SJSA1 (cell line): ENCODE measurements around the gene SPOCK3. TPM values are rescaled to one million over a fixed set of nuclear protein-coding genes. Genes with fewer than 3 reads are reported as not detected.
"Not testable (repeated sequence)": the region's sequence is repeated elsewhere in the genome, so short reads cannot be mapped to it uniquely, and the experiment has no call there.

ENCODE experiments used
- DNase-seq, 2 experiments: peaks; one replicate each; pipeline ENCODE4 v3.0.0-alpha.2; 2015 to 2020; ENCODE audit warnings: low spot score in 2 of 2, low read depth in 1 of 2
- H3K27ac ChIP-seq: fragments of 250-450 bp; sonication (Bioruptor Pico); 2 replicates; pipeline ENCODE4 v1.5.1; 2020; ENCODE audit warnings: mild to moderate bottlenecking, moderate library complexity
- H3K27me3 ChIP-seq: fragments of 250-450 bp; sonication (Bioruptor Pico); replicated peaks from 2 replicates; pipeline ENCODE4 v1.5.1; 2020; ENCODE audit warnings: mild to moderate bottlenecking, moderate library complexity
- H3K36me3 ChIP-seq: fragments of 250-450 bp; sonication (Bioruptor Pico); 2 replicates; pipeline ENCODE4 v1.5.1; 2020; ENCODE audit warnings: mild to moderate bottlenecking
- H3K4me1 ChIP-seq: fragments of 250-450 bp; sonication (Bioruptor Pico); replicated peaks from 2 replicates; pipeline ENCODE4 v1.6.1; 2021; ENCODE audit warnings: mild to moderate bottlenecking
- H3K4me3 ChIP-seq: fragments of 250-450 bp; sonication (Bioruptor Pico); 2 replicates; pipeline ENCODE4 v1.5.1; 2020; ENCODE audit warnings: mild to moderate bottlenecking
- H3K9me3 ChIP-seq: fragments of 250-450 bp; sonication (Bioruptor Pico); replicated peaks from 2 replicates; pipeline ENCODE4 v1.5.1; 2020; ENCODE audit warnings: mild to moderate bottlenecking
- total RNA-seq: library from RNA; depleted of rRNA; stranded (reverse); fragments of >200 nt; shearing (Covaris generic); gene quantifications from 2 replicates; pipeline ENCODE4 v1.2.3, GENCODE V29; 2014

SPOCK3 gene
- total RNA-seq, 1 experiment from 2014 or later, result not detected

GRCh38 chr4:166741742-166742141, 492.6 kb downstream of the SPOCK3 start:
- Histone ChIP-seq H3K36me3 (no peaks in the 10 kb centered on the region), H3K4me1 (no peaks in the 10 kb centered on the region), H3K4me3 (no peak overlapping the region), H3K27ac (no peak overlapping the region), H3K27me3 (no peaks in the 10 kb centered on the region), H3K9me3 (no peaks in the 10 kb centered on the region)
- DNase-seq, result no peak

GRCh38 chr4:166739215-166739614, 495.1 kb downstream of the SPOCK3 start:
- not testable (repeated sequence) for H3K27ac ChIP-seq, H3K4me1 ChIP-seq, H3K27me3 ChIP-seq, H3K4me3 ChIP-seq, H3K9me3 ChIP-seq, H3K36me3 ChIP-seq, DNase-seq

GRCh38 chr4:166737430-166737829, 496.9 kb downstream of the SPOCK3 start:
- Histone ChIP-seq H3K36me3 (no peaks in the 10 kb centered on the region), H3K4me1 (no peaks in the 10 kb centered on the region), H3K4me3 (no peak overlapping the region), H3K27ac (no peak overlapping the region), H3K9me3 (no peaks in the 10 kb centered on the region), H3K27me3 (no peaks in the 10 kb centered on the region)
- no peak for DNase-seq

GRCh38 chr4:166735553-166735952, 498.7 kb downstream of the SPOCK3 start:
- H3K27ac ChIP-seq, result no peak overlapping the region
- DNase-seq, result no peak

GRCh38 chr4:166734797-166735196, 499.5 kb downstream of the SPOCK3 start:
- H3K27ac ChIP-seq, result no peak overlapping the region
- H3K4me3 ChIP-seq, result no peak overlapping the region
- no peaks in the 10 kb centered on the region for H3K4me1 ChIP-seq
- no peaks in the 10 kb centered on the region for H3K36me3 ChIP-seq
- H3K9me3 ChIP-seq, result no peaks in the 10 kb centered on the region
- DNase-seq, result no peak
- no peaks in the 10 kb centered on the region for H3K27me3 ChIP-seq

More at GRCh38 chr4:166735553-166735952, 498.7 kb downstream of the SPOCK3 start:
- Histone ChIP-seq H3K4me1 (no peaks in the 10 kb centered on the region), H3K27me3 (no peaks in the 10 kb centered on the region), H3K9me3 (no peaks in the 10 kb centered on the region), H3K4me3 (no peak overlapping the region), H3K36me3 (no peaks in the 10 kb centered on the region)

- no peak overlapping the region for H3K27ac ChIP-seq
- no peaks in the 10 kb centered on the region for H3K27me3 ChIP-seq
- H3K9me3 ChIP-seq, result no peaks in the 10 kb centered on the region
Measured at GRCh38 chr4:166733686-166734085, 500.6 kb downstream of the SPOCK3 start.

GRCh38 chr4:166726832-166727231, 507.5 kb downstream of the SPOCK3 start:
- H3K36me3 ChIP-seq, result no peaks in the 10 kb centered on the region
- no peaks in the 10 kb centered on the region for H3K27me3 ChIP-seq
- no peak overlapping the region for H3K4me3 ChIP-seq
- DNase-seq, result no peak
- H3K9me3 ChIP-seq, result no peaks in the 10 kb centered on the region
- no peak overlapping the region for H3K27ac ChIP-seq
- no peaks in the 10 kb centered on the region for H3K4me1 ChIP-seq

More at GRCh38 chr4:166733686-166734085, 500.6 kb downstream of the SPOCK3 start:
- no peak for DNase-seq
- no peak overlapping the region for H3K4me3 ChIP-seq
- no peaks in the 10 kb centered on the region for H3K4me1 ChIP-seq
- no peaks in the 10 kb centered on the region for H3K36me3 ChIP-seq

GRCh38 chr4:166724369-166724768, 509.9 kb downstream of the SPOCK3 start:
- no peaks in the 10 kb centered on the region for H3K4me1 ChIP-seq
- no peaks in the 10 kb centered on the region for H3K9me3 ChIP-seq
- no peak for DNase-seq
- H3K4me3 ChIP-seq, result no peak overlapping the region
- no peaks in the 10 kb centered on the region for H3K27me3 ChIP-seq
- H3K27ac ChIP-seq, result no peak overlapping the region
- no peaks in the 10 kb centered on the region for H3K36me3 ChIP-seq

GRCh38 chr4:166723532-166724140, 510.7 kb downstream of the SPOCK3 start:
- Histone ChIP-seq H3K4me3 (no peak overlapping the region), H3K4me1 (no peaks in the 10 kb centered on the region), H3K36me3 (no peaks in the 10 kb centered on the region), H3K27ac (no peak overlapping the region), H3K27me3 (no peaks in the 10 kb centered on the region), H3K9me3 (no peaks in the 10 kb centered on the region)
- DNase-seq, result no peak

GRCh38 chr4:166715748-166716713, 518.3 kb downstream of the SPOCK3 start:
- not testable (repeated sequence) for H3K36me3 ChIP-seq, H3K9me3 ChIP-seq, H3K4me3 ChIP-seq, DNase-seq, H3K4me1 ChIP-seq, H3K27me3 ChIP-seq, H3K27ac ChIP-seq

- Histone ChIP-seq H3K9me3 (no peaks in the 10 kb centered on the region), H3K4me1 (no peaks in the 10 kb centered on the region)
- DNase-seq, result no peak
Measured at GRCh38 chr4:166700592-166700991, 533.7 kb downstream of the SPOCK3 start.

GRCh38 chr4:166688835-166689234, 545.5 kb downstream of the SPOCK3 start:
- Histone ChIP-seq H3K9me3 (no peaks in the 10 kb centered on the region), H3K4me1 (no peaks in the 10 kb centered on the region), H3K36me3 (no peaks in the 10 kb centered on the region), H3K27me3 (no peaks in the 10 kb centered on the region), H3K4me3 (no peak overlapping the region), H3K27ac (no peak overlapping the region)
- no peak for DNase-seq

More at GRCh38 chr4:166700592-166700991, 533.7 kb downstream of the SPOCK3 start:
- Histone ChIP-seq H3K4me3 (no peak overlapping the region), H3K27ac (no peak overlapping the region), H3K27me3 (no peaks in the 10 kb centered on the region), H3K36me3 (no peaks in the 10 kb centered on the region)

GRCh38 chr4:166687828-166688227, 546.5 kb downstream of the SPOCK3 start:
- Histone ChIP-seq H3K27me3 (no peaks in the 10 kb centered on the region), H3K36me3 (no peaks in the 10 kb centered on the region), H3K4me3 (no peak overlapping the region), H3K4me1 (no peaks in the 10 kb centered on the region), H3K9me3 (no peaks in the 10 kb centered on the region), H3K27ac (no peak overlapping the region)
- DNase-seq, result no peak
